ENCODE measurements around the gene SULT4A1. TPM values are rescaled to one million over a fixed set of nuclear protein-coding genes. Genes with fewer than 3 reads are reported as not detected.
A peak's percentile ranks its signal among the peaks of the same experiment; 100 is the strongest.
"Not testable (repeated sequence)": the region's sequence is repeated elsewhere in the genome, so short reads cannot be mapped to it uniquely, and the experiment has no call there.

The SULT4A1 gene
- total and polyA plus RNA-seq, 2 experiments from 2014 or later, result 4.7 to 5.2 TPM

GRCh38 chr22:43905681-43906080 lies 43.4 kb upstream of the SULT4A1 start:
- Histone ChIP-seq H3F3A (replicated peaks; ENCODE audit: low read depth) (no peaks in the 10 kb centered on the region), H3K9me2 (ENCODE audit: insufficient read depth) (no peaks in the 10 kb centered on the region), H3K27ac (ENCODE audit: low read depth) (no peak overlapping the region), H3K36me3 (ENCODE audit: insufficient read depth) (no peaks in the 10 kb centered on the region), H2AFZ (no peak overlapping the region), H3K79me2 (replicated peaks; ENCODE audit: insufficient read depth) (no peaks in the 10 kb centered on the region), H3K27me3 (ENCODE audit: insufficient read depth) (no peaks in the 10 kb centered on the region), H3K4me1 (ENCODE audit: insufficient read depth) (no peaks in the 10 kb centered on the region), H3K4me3 (no peak overlapping the region), H4K20me1 (replicated peaks; ENCODE audit: insufficient read depth) (no peaks in the 10 kb centered on the region), H3K4me2 (no peak overlapping the region)
- peaks cover 15% of the 10 kb centered on the region for H3K27me3 Mint-ChIP-seq (ENCODE audit: insufficient read depth, low read depth, poor library complexity)
- H3K9me3 Mint-ChIP-seq, result peaks cover 10% of the 10 kb centered on the region; the same call in 2 of the 3 replicates
- ATAC-seq, result no peak
- H3K4me1 Mint-ChIP-seq, result 0 out of 3 replicates have a peak, but pooled peaks cover 2% of the 10 kb centered on the region
- no peak overlapping the region for H3K27ac Mint-ChIP-seq
- no peak for TF ChIP-seq ZNF114 (CRISPR knock-in tag; IDR thresholded peaks at IDR 0.05)
- no peak for TF ChIP-seq EZH2phosphoT487 (IDR thresholded peaks at IDR 0.05; ENCODE audit: unreplicated experiment)
- no peak for TF ChIP-seq CREB1 (CRISPR knock-in tag; IDR thresholded peaks at IDR 0.05; ENCODE audit: low read depth)
- no peak for TF ChIP-seq ZNF331 (CRISPR knock-in tag; IDR thresholded peaks at IDR 0.05; ENCODE audit: low read depth)
- no peak for TF ChIP-seq REST (IDR thresholded peaks at IDR 0.05; ENCODE audit: unreplicated experiment)
- TF ChIP-seq ETS1 (IDR thresholded peaks at IDR 0.05), result no peak
- no peak for DNase-seq (ENCODE audit: low spot score)
- H3K36me3 Mint-ChIP-seq (ENCODE audit: low read depth), result no peaks in the 10 kb centered on the region; the same call in 2 of the 3 replicates
- no peak overlapping the region for H3K4me3 Mint-ChIP-seq

GRCh38 chr22:43904412-43904811 lies 42.1 kb upstream of the SULT4A1 start:
- H3K27ac Mint-ChIP-seq, result not testable (repeated sequence)

GRCh38 chr22:43903033-43903432 lies 40.7 kb upstream of the SULT4A1 start:
- not testable (repeated sequence) for H3K9me3 Mint-ChIP-seq

More at GRCh38 chr22:43904412-43904811, 42.1 kb upstream of the SULT4A1 start:
- not testable (repeated sequence) for ATAC-seq; H3K27me3 ChIP-seq (ENCODE audit: insufficient read depth); H3K4me2 ChIP-seq; H3K36me3 ChIP-seq (ENCODE audit: insufficient read depth); DNase-seq (ENCODE audit: low spot score); H3K4me3 Mint-ChIP-seq; H4K20me1 ChIP-seq (replicated peaks; ENCODE audit: insufficient read depth); H3F3A ChIP-seq (replicated peaks; ENCODE audit: low read depth); H3K27ac ChIP-seq (ENCODE audit: low read depth); H3K79me2 ChIP-seq (replicated peaks; ENCODE audit: insufficient read depth); H3K9me3 Mint-ChIP-seq; H3K9me2 ChIP-seq (ENCODE audit: insufficient read depth); H3K4me1 Mint-ChIP-seq; H3K4me3 ChIP-seq; H3K4me1 ChIP-seq (ENCODE audit: insufficient read depth); H2AFZ ChIP-seq; H3K36me3 Mint-ChIP-seq (ENCODE audit: low read depth)
- H3K27me3 Mint-ChIP-seq (ENCODE audit: insufficient read depth, low read depth, poor library complexity), result peaks cover 15% of the 10 kb centered on the region
- peak; percentile 40 to 60 for TF ChIP-seq CTCF (conservative IDR thresholded peaks at IDR 0.05; ENCODE audit: low read depth in 2 of 2)

More at GRCh38 chr22:43903033-43903432, 40.7 kb upstream of the SULT4A1 start:
- not testable (repeated sequence) for H3K9me2 ChIP-seq (ENCODE audit: insufficient read depth); DNase-seq (ENCODE audit: low spot score); H3K27ac ChIP-seq (ENCODE audit: low read depth); H3K36me3 ChIP-seq (ENCODE audit: insufficient read depth); H3K27ac Mint-ChIP-seq; ATAC-seq; H3K4me1 Mint-ChIP-seq; H3K4me1 ChIP-seq (ENCODE audit: insufficient read depth); H3K79me2 ChIP-seq (replicated peaks; ENCODE audit: insufficient read depth); H3K36me3 Mint-ChIP-seq (ENCODE audit: low read depth); H3K4me2 ChIP-seq; H4K20me1 ChIP-seq (replicated peaks; ENCODE audit: insufficient read depth); H3K27me3 ChIP-seq (ENCODE audit: insufficient read depth); H3F3A ChIP-seq (replicated peaks; ENCODE audit: low read depth); H3K4me3 ChIP-seq; H3K4me3 Mint-ChIP-seq
- peaks cover 10% of the 10 kb centered on the region for H3K27me3 Mint-ChIP-seq (ENCODE audit: insufficient read depth, low read depth, poor library complexity)
- 0 out of 2 replicates have a peak overlapping the region, but pooled peaks have one; percentile 47 for H2AFZ ChIP-seq

Measured in GM23338 (cell line).